Tibial nerve (tissue), 4 donors: ENCODE data around the gene MAN2A2. TPM values are rescaled to one million over a fixed set of nuclear protein-coding genes. Genes with fewer than 3 reads are reported as not detected.

Source experiments
- DNase-seq, 2 donors: peaks; one replicate each; pipeline ENCODE4 v3.0.0-alpha.2; 2019; ENCODE audit warnings: low spot score in 2 of 2
- H3K27ac ChIP-seq, 4 donors: fragments of 200-600 bp; sonication (generic) in 3 of 4; one replicate each; pipeline ENCODE4 v1.5.1; 2017 to 2019; ENCODE audit warnings: mild to moderate bottlenecking in 1 of 4
- H3K27me3 ChIP-seq, 2 donors: fragments of 200-600 bp; sonication (generic) in 1 of 2; one replicate each; pipeline versions ENCODE4 v1.5.1 to v1.6.0; 2017 to 2019
- H3K36me3 ChIP-seq, 3 donors: fragments of 200-600 bp; sonication (generic); one replicate each; pipeline ENCODE4 v1.5.1; 2018 to 2019
- H3K4me1 ChIP-seq, 4 donors: fragments of 200-600 bp; sonication (generic) in 3 of 4; one replicate each; pipeline ENCODE4 v1.5.1; 2017 to 2019
- H3K4me3 ChIP-seq, 4 donors: fragments of 200-600 bp; sonication (generic) in 3 of 4; one replicate each; pipeline ENCODE4 v1.5.1; 2017 to 2019; ENCODE audit warnings: mild to moderate bottlenecking in 1 of 4, moderate library complexity in 1 of 4
- H3K9me3 ChIP-seq, 4 donors: fragments of 200-600 bp; sonication (generic) in 3 of 4; one replicate each; pipeline ENCODE4 v1.5.1; 2017 to 2019
- EP300 ChIP-seq, 2 donors: sonication (generic); formaldehyde crosslinking; IDR thresholded peaks; one replicate each; pipeline ENCODE4 v1.6.1; 2017; ENCODE audit warnings: antibody characterized with exemption in 2 of 2, mild to moderate bottlenecking in 1 of 2
- POLR2A ChIP-seq, 2 donors: fragments of 450-650 bp; IDR thresholded peaks; one replicate each; pipeline ENCODE4 v1.6.1; 2017; ENCODE audit warnings: antibody characterized with exemption in 2 of 2, mild to moderate bottlenecking in 2 of 2, moderate library complexity in 2 of 2
- WGBS, 2 donors: methylation state at CpG; one replicate each; pipeline ENCODE4 v1.1.5; 2018; 5-methylcytosine and 5-hydroxymethylcytosine counted together
- total RNA-seq, 4 donors: library from RNA; depleted of rRNA; stranded (reverse); fragments of >200 nt; gene quantifications; one replicate each; pipeline ENCODE4 v1.1.0, GENCODE V29; 2016
- TF ChIP-seq, protein P1 (sequence below), 5 experiments: fragments of 200-600 bp in 3 of 5; fragments of 450-650 bp in 2 of 5; sonication (generic) in 3 of 5; IDR thresholded peaks; one replicate each; pipeline ENCODE4 v1.5.1; 2016 to 2019; ENCODE audit warnings: antibody characterized with exemption in 5 of 5, mild to moderate bottlenecking in 3 of 5, moderate library complexity in 2 of 5

Gene MAN2A2
- total RNA-seq, 4 donors from 2014 or later = 83.5 to 178 (median 128) TPM

- Histone ChIP-seq H3K27me3 (no peaks in the 10 kb centered on the region), H3K9me3 (no peaks in the 10 kb centered on the region), H3K27ac (no peak overlapping the region), H3K4me3 (no peak overlapping the region), H3K36me3 (peaks cover 0 to 63% (median 39%) of the 10 kb centered on the region in 3 donors), H3K4me1 (peaks cover 0 to 32% (median 23%) of the 10 kb centered on the region in 4 donors)
- 89 to 91% methylated on average over 15 of the region's 15 CpGs for WGBS, 2 donors
- DNase-seq = no peak
- TF ChIP-seq EP300 (IDR thresholded peaks at IDR 0.05) = no peak
- no peak for TF ChIP-seq POLR2A (IDR thresholded peaks at IDR 0.05)
- TF ChIP-seq, protein P1, sequence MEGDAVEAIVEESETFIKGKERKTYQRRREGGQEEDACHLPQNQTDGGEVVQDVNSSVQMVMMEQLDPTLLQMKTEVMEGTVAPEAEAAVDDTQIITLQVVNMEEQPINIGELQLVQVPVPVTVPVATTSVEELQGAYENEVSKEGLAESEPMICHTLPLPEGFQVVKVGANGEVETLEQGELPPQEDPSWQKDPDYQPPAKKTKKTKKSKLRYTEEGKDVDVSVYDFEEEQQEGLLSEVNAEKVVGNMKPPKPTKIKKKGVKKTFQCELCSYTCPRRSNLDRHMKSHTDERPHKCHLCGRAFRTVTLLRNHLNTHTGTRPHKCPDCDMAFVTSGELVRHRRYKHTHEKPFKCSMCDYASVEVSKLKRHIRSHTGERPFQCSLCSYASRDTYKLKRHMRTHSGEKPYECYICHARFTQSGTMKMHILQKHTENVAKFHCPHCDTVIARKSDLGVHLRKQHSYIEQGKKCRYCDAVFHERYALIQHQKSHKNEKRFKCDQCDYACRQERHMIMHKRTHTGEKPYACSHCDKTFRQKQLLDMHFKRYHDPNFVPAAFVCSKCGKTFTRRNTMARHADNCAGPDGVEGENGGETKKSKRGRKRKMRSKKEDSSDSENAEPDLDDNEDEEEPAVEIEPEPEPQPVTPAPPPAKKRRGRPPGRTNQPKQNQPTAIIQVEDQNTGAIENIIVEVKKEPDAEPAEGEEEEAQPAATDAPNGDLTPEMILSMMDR (IDR thresholded peaks at IDR 0.05) = no peak
Measured at GRCh38 chr15:90876512-90877170, 26.5 kb upstream of the MAN2A2 start.

- Histone ChIP-seq H3K9me3 (no peaks in the 10 kb centered on the region), H3K4me3 (no peak overlapping the region), H3K36me3 (peaks cover 0 to 70% (median 39%) of the 10 kb centered on the region in 3 donors), H3K4me1 (peaks cover 0 to 31% (median 22%) of the 10 kb centered on the region in 4 donors), H3K27me3 (no peaks in the 10 kb centered on the region), H3K27ac (no peak overlapping the region)
- 91 to 93% methylated on average over 14 of the region's 14 CpGs for WGBS, 2 donors
- TF ChIP-seq EP300 (IDR thresholded peaks at IDR 0.05) (no peak), POLR2A (IDR thresholded peaks at IDR 0.05) (no peak)
- TF ChIP-seq, protein P1 (IDR thresholded peaks at IDR 0.05) = no peak
- no peak for DNase-seq
Measured at GRCh38 chr15:90877315-90877714, 25.8 kb upstream of the MAN2A2 start.

DNA sequence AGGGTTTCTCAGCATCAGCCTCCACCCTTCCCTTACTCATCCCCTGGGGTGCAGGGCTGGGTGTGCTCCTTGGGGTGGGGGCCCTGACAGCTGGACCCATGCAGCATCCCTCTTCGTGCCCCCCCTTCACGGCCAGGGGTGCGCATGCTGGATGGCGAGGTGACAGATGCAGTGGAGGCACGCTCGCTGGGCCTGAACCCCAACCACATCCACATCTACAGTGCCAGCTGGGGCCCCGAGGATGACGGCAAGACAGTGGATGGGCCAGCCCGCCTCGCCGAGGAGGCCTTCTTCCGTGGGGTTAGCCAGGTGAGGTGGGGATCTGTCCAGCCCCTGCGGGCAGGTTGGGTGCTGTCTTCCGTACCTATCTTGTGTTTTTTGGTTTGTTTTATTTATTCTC is 25.1 kb upstream of the MAN2A2 start:
- Histone ChIP-seq H3K9me3 (no peaks in the 10 kb centered on the region), H3K4me3 (no peak overlapping the region), H3K4me1 (peaks cover 0 to 31% (median 19%) of the 10 kb centered on the region in 4 donors), H3K36me3 (peaks cover 0 to 74% (median 39%) of the 10 kb centered on the region in 3 donors), H3K27me3 (no peaks in the 10 kb centered on the region), H3K27ac (no peak overlapping the region)
- 93% methylated on average over 11 to 13 of the region's 14 CpGs for WGBS, 2 donors
- DNase-seq = no peak
- TF ChIP-seq POLR2A (IDR thresholded peaks at IDR 0.05) (no peak), EP300 (IDR thresholded peaks at IDR 0.05) (no peak)
- TF ChIP-seq, protein P1 (IDR thresholded peaks at IDR 0.05) = no peak

GRCh38 chr15:90878660-90879059 is 24.4 kb upstream of the MAN2A2 start:
- H3K9me3 ChIP-seq = no peaks in the 10 kb centered on the region
- no peaks in the 10 kb centered on the region for H3K27me3 ChIP-seq
- peaks cover 0 to 31% (median 19%) of the 10 kb centered on the region in 4 donors for H3K4me1 ChIP-seq
- TF ChIP-seq EP300 (IDR thresholded peaks at IDR 0.05) (no peak), POLR2A (IDR thresholded peaks at IDR 0.05) (no peak)
- TF ChIP-seq, protein P1 (IDR thresholded peaks at IDR 0.05) = no peak
- peaks cover 0 to 74% (median 39%) of the 10 kb centered on the region in 3 donors for H3K36me3 ChIP-seq
- no peak for DNase-seq
- no peak overlapping the region for H3K4me3 ChIP-seq
- no peak overlapping the region for H3K27ac ChIP-seq
- 84 to 93% methylated on average over 15 of the region's 15 CpGs for WGBS, 2 donors

GRCh38 chr15:90879730-90880366 is 23.3 kb upstream of the MAN2A2 start:
- no peak for DNase-seq
- Histone ChIP-seq H3K27ac (no peak overlapping the region), H3K9me3 (no peaks in the 10 kb centered on the region), H3K4me3 (no peak overlapping the region), H3K4me1 (peaks cover 0 to 32% (median 21%) of the 10 kb centered on the region in 4 donors), H3K36me3 (peaks cover 0 to 74% (median 39%) of the 10 kb centered on the region in 3 donors), H3K27me3 (no peaks in the 10 kb centered on the region)
- WGBS, 2 donors = 91 to 93% methylated on average over 18 to 33 of the region's 35 CpGs
- no peak for TF ChIP-seq POLR2A (IDR thresholded peaks at IDR 0.05)
- TF ChIP-seq, protein P1 (IDR thresholded peaks at IDR 0.05) = no peak
